ENCODE data around the gene DUS2. TPM values are rescaled to one million over a fixed set of nuclear protein-coding genes. Genes with fewer than 3 reads are reported as not detected.
"Not testable (repeated sequence)": the region's sequence is repeated elsewhere in the genome, so short reads cannot be mapped to it uniquely, and the experiment has no call there.

DUS2 gene
- polyA plus RNA-seq, 4 donors, result 7.6 to 12.6 (median 10.0) TPM

DNA sequence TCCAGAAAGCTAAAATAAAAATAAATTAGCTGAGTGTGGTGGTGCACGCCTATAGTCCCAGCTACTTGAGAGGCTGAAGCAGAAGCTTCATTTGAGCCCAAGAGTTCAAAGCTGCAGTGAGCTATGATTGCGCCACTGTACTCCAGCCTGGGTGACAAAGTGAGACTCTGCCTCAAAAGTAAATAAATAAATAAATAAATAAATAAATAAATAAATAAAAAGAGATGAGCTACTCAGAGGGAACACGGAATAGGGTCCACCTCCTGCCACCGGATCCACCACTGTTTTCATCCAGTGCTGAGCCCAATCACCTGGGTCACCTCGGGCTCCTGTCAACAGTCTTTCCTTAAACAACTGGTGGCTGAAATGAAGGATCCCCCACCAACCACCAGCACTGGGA, 36.1 kb upstream of the DUS2 start:
- DNase-seq, result no peak
- Histone ChIP-seq H3K27me3 (ENCODE audit: control insufficient read depth in 3 of 3, insufficient read depth in 3 of 3, low read length in 3 of 3) (peaks cover 0 to 3% (median 0%) of the 10 kb centered on the region in 3 donors), H3K4me3 (ENCODE audit: low read depth in 1 of 3, low read length in 3 of 3) (no peak overlapping the region), H3K36me3 (ENCODE audit: control insufficient read depth in 3 of 3, insufficient read depth in 2 of 3, low read depth in 1 of 3, low read length in 3 of 3) (no peaks in the 10 kb centered on the region), H3K27ac (ENCODE audit: low read depth in 1 of 3, low read length in 2 of 3) (peak overlapping the region in 1 of 3 donors; percentile 63), H3K4me1 (ENCODE audit: control insufficient read depth in 3 of 3, insufficient read depth in 2 of 3, low read depth in 1 of 3, low read length in 2 of 3) (no peaks in the 10 kb centered on the region), H3K9me3 (ENCODE audit: control insufficient read depth in 2 of 2, insufficient read depth in 1 of 2, low read depth in 1 of 2, low read length in 1 of 2) (no peaks in the 10 kb centered on the region)
- WGBS, 3 donors, result 77 to 89% (median 82%) methylated on average over 5 of the region's 5 CpGs
- no peak for FAIRE-seq

DNA sequence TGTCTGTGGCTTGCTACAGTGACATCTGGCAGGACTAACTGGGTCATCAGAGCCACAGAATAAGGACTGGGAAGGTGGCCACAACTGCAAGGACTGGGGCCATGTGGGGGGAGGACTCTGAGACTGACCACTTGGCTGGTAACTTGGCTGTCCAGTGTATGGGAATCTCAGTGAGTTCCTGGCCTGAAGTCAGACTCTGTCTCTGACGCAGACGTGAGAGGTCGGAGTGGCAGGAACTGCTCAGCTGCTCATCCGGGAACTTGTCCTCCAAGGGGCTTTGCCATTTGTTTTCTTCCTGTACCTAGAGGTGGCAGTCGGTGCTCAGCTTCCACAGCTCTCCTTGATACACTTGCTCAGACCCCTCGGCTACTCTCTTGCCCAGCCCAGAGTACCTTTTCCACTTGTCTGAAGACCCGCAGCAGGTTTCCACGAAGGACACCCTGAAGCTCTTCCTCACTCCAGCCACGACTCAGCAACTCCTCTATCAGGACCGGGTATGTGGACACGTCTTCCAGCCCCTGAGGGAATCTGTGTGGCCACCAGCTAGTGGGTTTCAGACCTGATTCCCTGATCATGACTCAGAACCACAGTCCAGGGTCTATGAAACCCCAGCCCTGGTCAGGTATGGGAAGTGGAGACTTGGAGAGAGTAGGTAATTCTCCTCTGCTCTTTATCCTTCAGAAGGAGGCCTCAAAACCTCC, 35.5 kb upstream of the DUS2 start:
- DNase-seq, result no peak
- Histone ChIP-seq H3K27me3 (ENCODE audit: control insufficient read depth in 3 of 3, insufficient read depth in 3 of 3, low read length in 3 of 3) (peaks cover 0 to 3% (median 0%) of the 10 kb centered on the region in 3 donors), H3K4me3 (ENCODE audit: low read depth in 1 of 3, low read length in 3 of 3) (no peak overlapping the region), H3K36me3 (ENCODE audit: control insufficient read depth in 3 of 3, insufficient read depth in 2 of 3, low read depth in 1 of 3, low read length in 3 of 3) (no peaks in the 10 kb centered on the region), H3K27ac (ENCODE audit: low read depth in 1 of 3, low read length in 2 of 3) (peak overlapping the region in 1 of 3 donors; percentile 63), H3K4me1 (ENCODE audit: control insufficient read depth in 3 of 3, insufficient read depth in 2 of 3, low read depth in 1 of 3, low read length in 2 of 3) (no peaks in the 10 kb centered on the region), H3K9me3 (ENCODE audit: control insufficient read depth in 2 of 2, insufficient read depth in 1 of 2, low read depth in 1 of 2, low read length in 1 of 2) (no peaks in the 10 kb centered on the region)
- no peak for FAIRE-seq
- 70 to 79% (median 76%) methylated on average over 11 of the region's 11 CpGs for WGBS, 3 donors

DNA sequence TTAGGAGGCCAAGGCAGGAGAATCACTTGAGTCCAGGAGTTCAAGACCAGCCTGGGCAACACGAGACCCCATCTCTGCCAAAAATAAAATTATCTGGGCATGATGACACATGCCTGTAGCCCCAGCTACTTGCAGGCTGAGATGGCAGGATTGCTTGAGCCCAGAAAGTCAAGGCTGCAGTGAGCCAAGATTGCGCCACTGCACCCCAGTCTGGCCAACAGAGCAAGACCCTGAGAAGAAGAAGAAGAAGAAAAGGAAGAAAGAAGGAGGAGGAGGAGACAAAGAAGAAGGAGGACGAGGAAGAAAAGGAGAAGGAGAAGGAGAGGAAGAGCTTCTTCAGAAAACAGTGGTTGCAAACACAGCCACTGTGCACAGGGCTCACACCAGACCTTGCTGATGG, 34.4 kb upstream of the DUS2 start:
- DNase-seq (no peak), FAIRE-seq (no peak)
- Histone ChIP-seq H3K9me3 (ENCODE audit: control insufficient read depth in 2 of 2, insufficient read depth in 1 of 2, low read depth in 1 of 2, low read length in 1 of 2) (no peaks in the 10 kb centered on the region), H3K27ac (ENCODE audit: low read depth in 1 of 3, low read length in 2 of 3) (no peak overlapping the region), H3K4me1 (ENCODE audit: control insufficient read depth in 3 of 3, insufficient read depth in 2 of 3, low read depth in 1 of 3, low read length in 2 of 3) (peaks cover 2 to 9% (median 3%) of the 10 kb centered on the region in 3 donors), H3K4me3 (ENCODE audit: low read depth in 1 of 3, low read length in 3 of 3) (no peak overlapping the region), H3K36me3 (ENCODE audit: control insufficient read depth in 3 of 3, insufficient read depth in 2 of 3, low read depth in 1 of 3, low read length in 3 of 3) (no peaks in the 10 kb centered on the region), H3K27me3 (ENCODE audit: control insufficient read depth in 3 of 3, insufficient read depth in 3 of 3, low read length in 3 of 3) (no peaks in the 10 kb centered on the region)
- WGBS, 3 donors, result 84 to 89% (median 85%) methylated on average over 3 of the region's 3 CpGs

DNA sequence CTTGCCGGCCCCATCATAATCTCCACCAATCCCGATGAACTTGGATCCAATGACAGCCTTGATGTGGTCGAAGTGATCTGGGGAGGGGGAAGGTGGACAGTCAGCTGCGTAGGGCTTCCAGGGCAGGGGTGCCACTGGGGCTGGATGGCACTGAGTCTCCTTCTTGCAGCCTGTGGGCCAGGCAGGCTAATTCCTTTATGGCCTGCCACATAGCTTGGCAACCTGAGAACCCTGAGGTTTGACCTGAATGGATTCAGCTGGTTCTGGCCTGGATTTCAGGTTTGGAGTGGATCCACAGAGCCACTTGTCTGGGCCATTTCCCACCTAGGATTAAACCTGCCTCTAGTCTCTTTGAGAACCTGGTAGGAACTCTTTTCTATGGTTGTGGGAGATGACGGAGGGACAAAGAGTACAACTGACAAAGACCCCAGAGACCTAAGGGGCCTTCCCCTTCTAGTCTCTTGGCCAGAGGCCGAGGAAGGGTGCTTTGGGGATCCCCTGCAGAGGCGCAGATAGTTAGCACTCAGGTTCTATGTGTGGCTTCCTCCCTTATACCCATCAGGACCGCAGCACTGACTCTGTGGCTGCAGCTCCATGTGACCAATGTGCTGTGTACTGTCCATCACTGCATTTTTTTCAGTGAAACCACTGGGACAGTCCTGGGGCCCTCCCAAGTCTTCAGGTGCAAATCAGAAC, 33.6 kb upstream of the DUS2 start:
- Histone ChIP-seq H3K9me3 (ENCODE audit: control insufficient read depth in 2 of 2, insufficient read depth in 1 of 2, low read depth in 1 of 2, low read length in 1 of 2) (no peaks in the 10 kb centered on the region), H3K4me3 (ENCODE audit: low read depth in 1 of 3, low read length in 3 of 3) (no peak overlapping the region), H3K4me1 (ENCODE audit: control insufficient read depth in 3 of 3, insufficient read depth in 2 of 3, low read depth in 1 of 3, low read length in 2 of 3) (peaks cover 2 to 13% (median 4%) of the 10 kb centered on the region in 3 donors), H3K27me3 (ENCODE audit: control insufficient read depth in 3 of 3, insufficient read depth in 3 of 3, low read length in 3 of 3) (no peaks in the 10 kb centered on the region), H3K36me3 (ENCODE audit: control insufficient read depth in 3 of 3, insufficient read depth in 2 of 3, low read depth in 1 of 3, low read length in 3 of 3) (no peaks in the 10 kb centered on the region), H3K27ac (ENCODE audit: low read depth in 1 of 3, low read length in 2 of 3) (no peak overlapping the region)
- DNase-seq, result no peak
- WGBS, 3 donors, result 79 to 91% (median 80%) methylated on average over 8 of the region's 8 CpGs
- FAIRE-seq, result no peak

DNA sequence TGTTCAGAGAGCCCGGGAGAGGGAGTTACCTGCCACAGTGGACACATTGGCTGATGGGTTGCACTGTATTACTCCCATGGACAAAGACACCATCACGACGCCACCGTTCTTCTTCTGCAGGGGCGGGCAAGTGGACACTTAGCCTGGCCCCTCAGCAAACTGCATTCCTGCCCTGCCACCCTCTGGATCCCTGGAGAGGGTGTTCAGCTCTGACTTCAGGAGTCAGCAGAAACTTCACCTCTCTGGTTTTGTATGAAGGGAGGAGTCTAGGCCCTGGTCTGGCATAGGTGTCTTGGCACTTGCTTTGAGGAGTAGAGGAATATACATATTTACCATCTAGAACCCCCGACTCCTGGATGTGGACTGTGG, 33.1 kb upstream of the DUS2 start:
- H3K27ac ChIP-seq (ENCODE audit: low read depth in 1 of 3, low read length in 2 of 3), result no peak overlapping the region

DNA sequence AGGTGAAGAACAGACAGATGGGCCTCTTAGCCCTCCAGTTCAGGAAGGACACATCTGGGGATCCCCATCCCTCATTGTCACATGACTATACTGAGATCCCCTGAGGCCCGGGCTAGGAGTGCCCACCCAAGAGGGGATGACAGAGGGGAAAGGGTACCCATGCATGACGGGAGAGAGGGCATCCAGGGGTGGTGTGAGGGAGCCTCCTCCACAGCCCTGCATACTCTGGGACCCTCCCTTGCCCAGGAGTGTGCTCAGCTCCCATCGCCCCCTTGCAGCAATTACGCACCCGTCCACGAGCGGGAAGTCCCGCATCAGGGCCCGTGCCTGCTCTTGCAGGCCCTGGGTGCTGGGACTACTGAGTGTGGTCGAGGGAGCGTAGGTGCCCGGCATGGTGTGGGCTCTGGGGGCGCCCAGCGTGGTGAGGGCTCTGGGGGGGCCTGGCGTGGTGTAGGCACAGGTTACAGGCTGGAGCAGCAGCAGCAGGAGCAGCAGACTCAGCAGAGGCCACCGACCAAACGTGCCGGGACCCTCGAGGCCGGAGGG, 30.4 kb upstream of the DUS2 start:
- Histone ChIP-seq H3K4me1 (ENCODE audit: control insufficient read depth in 3 of 3, insufficient read depth in 2 of 3, low read depth in 1 of 3, low read length in 2 of 3) (peaks cover 2 to 13% (median 4%) of the 10 kb centered on the region in 3 donors), H3K27ac (ENCODE audit: low read depth in 1 of 3, low read length in 2 of 3) (no peak overlapping the region)
- DNase-seq, result no peak

More for the DNA sequence above, 33.1 kb upstream of the DUS2 start:
- H3K4me3 ChIP-seq (ENCODE audit: low read depth in 1 of 3, low read length in 3 of 3), result no peak overlapping the region
- 82 to 86% (median 83%) methylated on average over 6 of the region's 6 CpGs for WGBS, 3 donors
- DNase-seq (no peak), FAIRE-seq (no peak)
- H3K27me3 ChIP-seq (ENCODE audit: control insufficient read depth in 3 of 3, insufficient read depth in 3 of 3, low read length in 3 of 3), result no peaks in the 10 kb centered on the region
- H3K36me3 ChIP-seq (ENCODE audit: control insufficient read depth in 3 of 3, insufficient read depth in 2 of 3, low read depth in 1 of 3, low read length in 3 of 3), result no peaks in the 10 kb centered on the region
- H3K9me3 ChIP-seq (ENCODE audit: control insufficient read depth in 2 of 2, insufficient read depth in 1 of 2, low read depth in 1 of 2, low read length in 1 of 2), result no peaks in the 10 kb centered on the region
- H3K4me1 ChIP-seq (ENCODE audit: control insufficient read depth in 3 of 3, insufficient read depth in 2 of 3, low read depth in 1 of 3, low read length in 2 of 3), result peaks cover 2 to 13% (median 4%) of the 10 kb centered on the region in 3 donors

DNA sequence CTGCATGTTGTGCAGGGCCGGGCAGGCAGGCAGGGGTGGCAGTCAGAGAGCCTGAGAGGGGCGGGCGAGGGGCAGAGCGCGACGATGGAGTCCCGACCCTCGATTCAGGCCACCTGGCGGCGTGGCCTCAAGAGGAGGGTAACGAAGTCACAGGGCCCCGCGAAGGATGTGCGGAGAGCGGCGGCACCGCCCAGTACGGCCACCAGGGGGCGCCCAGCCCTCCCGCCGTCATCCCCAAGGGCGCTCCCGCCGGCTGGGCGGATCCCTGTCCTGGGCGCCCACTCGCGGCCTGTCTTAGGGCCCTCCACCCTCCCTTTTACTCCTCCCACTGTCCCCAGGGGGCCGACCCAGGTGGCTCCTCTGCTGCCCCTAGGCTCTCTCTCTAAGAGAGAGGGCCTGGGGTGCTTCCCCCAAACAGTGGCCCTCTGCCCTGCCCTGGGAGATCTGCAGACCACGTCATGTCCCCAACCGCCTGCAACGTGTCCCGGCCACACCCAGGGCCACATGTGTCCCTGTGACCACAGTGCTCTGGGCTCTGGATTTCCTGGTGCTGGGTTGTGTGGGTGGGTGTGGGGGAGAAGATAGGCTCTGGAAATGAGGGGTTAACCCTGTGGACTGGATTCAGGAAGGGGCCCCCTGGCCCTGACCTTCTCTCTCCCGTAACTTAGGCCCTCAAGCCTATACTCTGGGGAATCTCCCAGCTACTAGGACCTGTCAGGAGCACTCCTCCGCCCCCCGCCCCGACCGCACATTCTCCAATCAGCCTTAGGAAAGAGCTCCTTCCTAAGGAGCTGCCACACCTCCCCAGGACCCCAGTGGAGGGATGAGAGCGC, 29.7 kb upstream of the DUS2 start:
- Histone ChIP-seq H3K27ac (ENCODE audit: low read depth in 1 of 3, low read length in 2 of 3) (peak overlapping the region in 2 of 3 donors; percentile 33 to 67), H3K36me3 (ENCODE audit: control insufficient read depth in 3 of 3, insufficient read depth in 2 of 3, low read depth in 1 of 3, low read length in 3 of 3) (no peaks in the 10 kb centered on the region), H3K9me3 (ENCODE audit: control insufficient read depth in 2 of 2, insufficient read depth in 1 of 2, low read depth in 1 of 2, low read length in 1 of 2) (no peaks in the 10 kb centered on the region), H3K4me1 (ENCODE audit: control insufficient read depth in 3 of 3, insufficient read depth in 2 of 3, low read depth in 1 of 3, low read length in 2 of 3) (peaks cover 2 to 13% (median 4%) of the 10 kb centered on the region in 3 donors), H3K27me3 (ENCODE audit: control insufficient read depth in 3 of 3, insufficient read depth in 3 of 3, low read length in 3 of 3) (no peaks in the 10 kb centered on the region), H3K4me3 (ENCODE audit: low read depth in 1 of 3, low read length in 3 of 3) (peak overlapping the region; percentile 14 to 39 (median 29))
- DNase-seq (peak; percentile 68 to 87), FAIRE-seq (no peak)
- WGBS, 3 donors, result 12 to 17% (median 14%) methylated on average over 30 to 39 of the region's 39 CpGs

More for the DNA sequence above, 30.4 kb upstream of the DUS2 start:
- H3K4me3 ChIP-seq (ENCODE audit: low read depth in 1 of 3, low read length in 3 of 3), result no peak overlapping the region
- FAIRE-seq, result no peak
- no peaks in the 10 kb centered on the region for H3K36me3 ChIP-seq (ENCODE audit: control insufficient read depth in 3 of 3, insufficient read depth in 2 of 3, low read depth in 1 of 3, low read length in 3 of 3)
- no peaks in the 10 kb centered on the region for H3K27me3 ChIP-seq (ENCODE audit: control insufficient read depth in 3 of 3, insufficient read depth in 3 of 3, low read length in 3 of 3)
- no peaks in the 10 kb centered on the region for H3K9me3 ChIP-seq (ENCODE audit: control insufficient read depth in 2 of 2, insufficient read depth in 1 of 2, low read depth in 1 of 2, low read length in 1 of 2)
- 67 to 71% (median 70%) methylated on average over 20 of the region's 20 CpGs for WGBS, 3 donors

DNA sequence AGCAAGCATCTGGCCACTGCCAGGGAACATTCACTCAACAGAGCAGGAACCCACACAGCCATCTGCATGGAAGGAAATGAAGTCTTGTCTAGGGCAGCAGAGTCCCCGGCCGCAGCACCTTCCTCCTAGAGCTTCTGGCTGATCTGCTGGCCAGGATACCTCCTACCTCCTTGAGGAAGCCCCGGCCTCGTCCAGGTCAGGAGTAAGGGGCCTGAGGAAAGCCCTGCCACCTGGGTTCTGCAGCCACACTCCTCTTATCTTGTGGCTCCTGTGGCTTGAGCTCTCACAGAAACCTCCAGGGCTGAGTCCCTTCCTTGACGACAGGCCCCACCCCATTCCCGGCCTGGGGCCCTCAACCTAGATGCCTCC, 29.1 kb upstream of the DUS2 start:
- peak overlapping the region in 1 of 3 donors; percentile 67 for H3K27ac ChIP-seq (ENCODE audit: low read depth in 1 of 3, low read length in 2 of 3)
- not testable (repeated sequence) for H3K27me3 ChIP-seq (ENCODE audit: control insufficient read depth in 3 of 3, insufficient read depth in 3 of 3, low read length in 3 of 3); DNase-seq; H3K9me3 ChIP-seq (ENCODE audit: control insufficient read depth in 2 of 2, insufficient read depth in 1 of 2, low read depth in 1 of 2, low read length in 1 of 2); FAIRE-seq; H3K36me3 ChIP-seq (ENCODE audit: control insufficient read depth in 3 of 3, insufficient read depth in 2 of 3, low read depth in 1 of 3, low read length in 3 of 3); H3K4me3 ChIP-seq (ENCODE audit: low read depth in 1 of 3, low read length in 3 of 3)
- WGBS, 3 donors, result 23 to 51% (median 40%) methylated on average over 4 to 6 of the region's 6 CpGs
- peaks cover 2 to 13% (median 4%) of the 10 kb centered on the region in 3 donors for H3K4me1 ChIP-seq (ENCODE audit: control insufficient read depth in 3 of 3, insufficient read depth in 2 of 3, low read depth in 1 of 3, low read length in 2 of 3)
